Osteoblast (primary cell): ENCODE data around the gene TJAP1. TPM values are rescaled to one million over a fixed set of nuclear protein-coding genes. Genes with fewer than 3 reads are reported as not detected.

Experiments
- DNase-seq: peaks from one replicate; pipeline ENCODE4 v3.0.0; 2011; ENCODE audit warnings: low spot score, mixed read lengths; ENCODE audit not compliant: insufficient read length; ENCODE audit errors: missing footprints
- H2AFZ ChIP-seq: 2 replicates; pipeline ENCODE4 v1.6.0; 2011; ENCODE audit warnings: mild to moderate bottlenecking, low read length
- H3K27ac ChIP-seq: 2 replicates; pipeline ENCODE4 v1.5.1; 2011; ENCODE audit warnings: mild to moderate bottlenecking, low read depth, low read length, moderate library complexity
- H3K27me3 ChIP-seq: 2 replicates; pipeline ENCODE4 v1.6.0; 2012; ENCODE audit warnings: mild to moderate bottlenecking, control low read depth, inconsistent platforms, low read length, moderate library complexity; ENCODE audit not compliant: insufficient read depth
- H3K36me3 ChIP-seq: 2 replicates; pipeline ENCODE4 v1.5.1; 2011; ENCODE audit warnings: mild to moderate bottlenecking, low read length, control low read depth, moderate library complexity; ENCODE audit not compliant: insufficient read depth
- H3K4me1 ChIP-seq: 2 replicates; pipeline ENCODE4 v1.5.1; 2011; ENCODE audit warnings: mild to moderate bottlenecking, low read length, control low read depth, moderate library complexity; ENCODE audit not compliant: insufficient read depth
- H3K4me2 ChIP-seq: 2 replicates; pipeline ENCODE4 v1.6.0; 2011; ENCODE audit warnings: mild to moderate bottlenecking, low read length; ENCODE audit not compliant: insufficient read depth
- H3K4me3 ChIP-seq: fragments of 200-600 bp; sonication (generic); 3 replicates; pipeline ENCODE4 v1.5.1; 2012; ENCODE audit warnings: mild to moderate bottlenecking, low read length, inconsistent platforms; ENCODE audit not compliant: insufficient read depth
- H3K79me2 ChIP-seq: 2 replicates; pipeline ENCODE4 v1.6.0; 2012; ENCODE audit warnings: mild to moderate bottlenecking, low read length, control low read depth, inconsistent platforms; ENCODE audit not compliant: insufficient read depth
- H3K9me3 ChIP-seq: 2 replicates; pipeline ENCODE4 v1.5.1; 2011; ENCODE audit warnings: low read depth, low read length, control low read depth
- H4K20me1 ChIP-seq: 2 replicates; pipeline ENCODE4 v1.6.0; 2012; ENCODE audit warnings: mild to moderate bottlenecking, low read length, control low read depth; ENCODE audit not compliant: insufficient read depth
- CTCF ChIP-seq: IDR thresholded peaks from 2 replicates; pipeline ENCODE4 v1.5.1; 2011; ENCODE audit warnings: mild to moderate bottlenecking, low read depth, low read length, moderate library complexity; ENCODE audit errors: extremely low read depth
- total RNA-seq: library from RNA; depleted of rRNA; stranded (reverse); fragments of >200 nt; gene quantifications from 2 replicates; pipeline ENCODE4 v1.2.3, GENCODE V29; 2012

Gene TJAP1
- total RNA-seq, 1 donor, result 14.5 TPM

GRCh38 chr6:43499028-43499815 is 21.9 kb downstream of the TJAP1 start:
- DNase-seq, result no peak
- Histone ChIP-seq H2AFZ (no peak overlapping the region), H4K20me1 (peaks cover 19% of the 10 kb centered on the region), H3K36me3 (peaks cover 53% of the 10 kb centered on the region), H3K27ac (no peak overlapping the region), H3K4me3 (no peak overlapping the region), H3K27me3 (no peaks in the 10 kb centered on the region), H3K79me2 (peaks cover 31% of the 10 kb centered on the region), H3K4me2 (no peak overlapping the region), H3K9me3 (no peaks in the 10 kb centered on the region), H3K4me1 (peaks cover 33% of the 10 kb centered on the region)
- TF ChIP-seq CTCF, result no peak

- no peak overlapping the region for H3K27ac ChIP-seq
- no peak for DNase-seq
- H3K4me3 ChIP-seq, result no peak overlapping the region
- no peaks in the 10 kb centered on the region for H3K27me3 ChIP-seq
- H3K36me3 ChIP-seq, result peaks cover 65% of the 10 kb centered on the region
- no peak overlapping the region for H3K4me2 ChIP-seq
- no peak for TF ChIP-seq CTCF
- no peak overlapping the region for H2AFZ ChIP-seq
- no peaks in the 10 kb centered on the region for H3K9me3 ChIP-seq
- peaks cover 16% of the 10 kb centered on the region for H3K79me2 ChIP-seq
- peaks cover 16% of the 10 kb centered on the region for H3K4me1 ChIP-seq
- H4K20me1 ChIP-seq, result peaks cover 9% of the 10 kb centered on the region
Observed at GRCh38 chr6:43500921-43501320, 23.6 kb downstream of the TJAP1 start.

- Histone ChIP-seq H3K36me3 (peaks cover 66% of the 10 kb centered on the region), H3K79me2 (peaks cover 5% of the 10 kb centered on the region), H3K4me1 (no peaks in the 10 kb centered on the region), H3K27ac (no peak overlapping the region), H3K9me3 (no peaks in the 10 kb centered on the region), H3K27me3 (no peaks in the 10 kb centered on the region), H2AFZ (no peak overlapping the region), H3K4me3 (no peak overlapping the region), H3K4me2 (no peak overlapping the region), H4K20me1 (peaks cover 4% of the 10 kb centered on the region)
- DNase-seq, result no peak
- TF ChIP-seq CTCF, result no peak
Observed at GRCh38 chr6:43502666-43503065, 25.3 kb downstream of the TJAP1 start.

- Histone ChIP-seq H3K9me3 (no peaks in the 10 kb centered on the region), H3K4me1 (peaks cover under 1% of the 10 kb centered on the region), H3K27me3 (no peaks in the 10 kb centered on the region), H3K79me2 (no peaks in the 10 kb centered on the region), H3K36me3 (peaks cover 59% of the 10 kb centered on the region), H4K20me1 (peaks cover 3% of the 10 kb centered on the region), H3K27ac (no peak overlapping the region), H3K4me3 (no peak overlapping the region), H2AFZ (no peak overlapping the region), H3K4me2 (no peak overlapping the region)
- no peak for DNase-seq
- no peak for TF ChIP-seq CTCF
Observed at GRCh38 chr6:43503443-43503842, 26.1 kb downstream of the TJAP1 start.
